Lower leg skin (tissue), 4 donors: Measurements from ENCODE around the gene KISS1. TPM values are rescaled to one million over a fixed set of nuclear protein-coding genes. Genes with fewer than 3 reads are reported as not detected.
"Not testable (repeated sequence)": the region's sequence is repeated elsewhere in the genome, so short reads cannot be mapped to it uniquely, and the experiment has no call there.

Experiments
- DNase-seq, 2 donors: peaks; one replicate each; pipeline ENCODE4 v3.0.0-alpha.2; 2019; ENCODE audit warnings: low spot score in 2 of 2
- H3K4me3 ChIP-seq: fragments of 200-600 bp; sonication (generic); 2 replicates; pipeline ENCODE4 v1.5.1; 2017; ENCODE audit warnings: mild to moderate bottlenecking, low read depth; ENCODE audit not compliant: poor library complexity, severe bottlenecking
- POLR2A ChIP-seq, 2 donors: fragments of 450-650 bp; IDR thresholded peaks; one replicate each; pipeline ENCODE4 v1.6.1; 2016 to 2017; ENCODE audit warnings: antibody characterized with exemption in 2 of 2, mild to moderate bottlenecking in 1 of 2, moderate library complexity in 1 of 2
- WGBS, 2 donors: methylation state at CpG; one replicate each; pipeline ENCODE4 v1.1.5; 2018; 5-methylcytosine and 5-hydroxymethylcytosine counted together
- intact Hi-C: fragments of 100-400 bp; cut with DNase I; formaldehyde crosslinking; loops from one replicate; pipeline ENCODE4 v1.15.0; 2023; ENCODE audit warnings: low total_unique reads
- total RNA-seq, 4 donors: library from RNA; depleted of rRNA; stranded (reverse); fragments of >200 nt; gene quantifications; one replicate each; pipeline ENCODE4 v1.1.0, GENCODE V29; 2016
- TF ChIP-seq, protein P1 (sequence below), 3 donors: fragments of 450-650 bp; IDR thresholded peaks; one replicate each; pipeline ENCODE4 v1.5.1; 2016; ENCODE audit warnings: antibody characterized with exemption in 3 of 3, mild to moderate bottlenecking in 3 of 3, moderate library complexity in 2 of 3

The KISS1 gene, protein sequence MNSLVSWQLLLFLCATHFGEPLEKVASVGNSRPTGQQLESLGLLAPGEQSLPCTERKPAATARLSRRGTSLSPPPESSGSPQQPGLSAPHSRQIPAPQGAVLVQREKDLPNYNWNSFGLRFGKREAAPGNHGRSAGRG
- total RNA-seq = not detected

DNA sequence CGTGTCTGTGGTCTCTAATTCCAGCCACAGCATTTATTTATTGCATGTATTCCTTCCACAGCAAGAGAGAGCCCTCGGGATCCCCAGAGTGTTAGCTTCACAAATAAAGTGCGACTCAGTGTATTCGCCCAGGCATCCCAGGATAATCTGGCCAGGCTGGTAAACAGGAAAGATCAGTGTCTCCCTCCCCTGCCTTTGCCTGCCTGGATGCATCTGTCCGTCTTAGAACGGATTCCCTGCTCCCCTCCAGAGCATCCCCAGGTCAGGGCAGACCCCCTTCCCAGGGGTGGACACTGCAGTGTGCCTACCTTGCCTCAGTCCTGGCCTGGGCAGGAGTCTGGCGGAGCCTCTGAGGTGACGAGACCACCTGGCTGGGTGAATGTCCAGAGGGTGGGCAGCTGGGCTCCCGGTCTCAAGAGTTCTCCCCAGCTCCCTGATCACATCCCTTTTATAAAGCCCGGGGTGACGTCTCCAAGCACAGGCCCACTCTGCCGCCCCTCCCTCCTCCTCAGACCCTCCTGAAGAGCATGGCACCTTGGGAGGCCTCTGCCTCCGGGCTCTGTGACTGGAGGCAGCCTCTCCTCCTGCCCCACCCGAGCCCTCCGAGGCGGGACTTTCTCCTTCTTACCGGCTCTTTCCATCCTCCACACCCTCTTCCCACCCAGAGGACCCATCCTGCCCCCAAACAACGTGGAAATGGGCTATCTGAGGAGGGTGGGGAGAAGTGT is at the start of gene KISS1:
Gene KISS1 (minus strand): TSS at position 424 of the 728 bp plus-strand sequence. CDS start 3,615 bp downstream, outside the sequence.
- WGBS, 2 donors = 53 to 57% methylated on average over 17 to 18 of the region's 18 CpGs
- H3K4me3 ChIP-seq = no peak within 1 kb of the TSS
- peak in 1 of 2 donors; percentile 70 for DNase-seq
- TF ChIP-seq, protein P1, sequence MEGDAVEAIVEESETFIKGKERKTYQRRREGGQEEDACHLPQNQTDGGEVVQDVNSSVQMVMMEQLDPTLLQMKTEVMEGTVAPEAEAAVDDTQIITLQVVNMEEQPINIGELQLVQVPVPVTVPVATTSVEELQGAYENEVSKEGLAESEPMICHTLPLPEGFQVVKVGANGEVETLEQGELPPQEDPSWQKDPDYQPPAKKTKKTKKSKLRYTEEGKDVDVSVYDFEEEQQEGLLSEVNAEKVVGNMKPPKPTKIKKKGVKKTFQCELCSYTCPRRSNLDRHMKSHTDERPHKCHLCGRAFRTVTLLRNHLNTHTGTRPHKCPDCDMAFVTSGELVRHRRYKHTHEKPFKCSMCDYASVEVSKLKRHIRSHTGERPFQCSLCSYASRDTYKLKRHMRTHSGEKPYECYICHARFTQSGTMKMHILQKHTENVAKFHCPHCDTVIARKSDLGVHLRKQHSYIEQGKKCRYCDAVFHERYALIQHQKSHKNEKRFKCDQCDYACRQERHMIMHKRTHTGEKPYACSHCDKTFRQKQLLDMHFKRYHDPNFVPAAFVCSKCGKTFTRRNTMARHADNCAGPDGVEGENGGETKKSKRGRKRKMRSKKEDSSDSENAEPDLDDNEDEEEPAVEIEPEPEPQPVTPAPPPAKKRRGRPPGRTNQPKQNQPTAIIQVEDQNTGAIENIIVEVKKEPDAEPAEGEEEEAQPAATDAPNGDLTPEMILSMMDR (IDR thresholded peaks at IDR 0.05) = no peak
- TF ChIP-seq POLR2A (IDR thresholded peaks at IDR 0.05) = no peak
- intact Hi-C loops = no loop called here

DNA sequence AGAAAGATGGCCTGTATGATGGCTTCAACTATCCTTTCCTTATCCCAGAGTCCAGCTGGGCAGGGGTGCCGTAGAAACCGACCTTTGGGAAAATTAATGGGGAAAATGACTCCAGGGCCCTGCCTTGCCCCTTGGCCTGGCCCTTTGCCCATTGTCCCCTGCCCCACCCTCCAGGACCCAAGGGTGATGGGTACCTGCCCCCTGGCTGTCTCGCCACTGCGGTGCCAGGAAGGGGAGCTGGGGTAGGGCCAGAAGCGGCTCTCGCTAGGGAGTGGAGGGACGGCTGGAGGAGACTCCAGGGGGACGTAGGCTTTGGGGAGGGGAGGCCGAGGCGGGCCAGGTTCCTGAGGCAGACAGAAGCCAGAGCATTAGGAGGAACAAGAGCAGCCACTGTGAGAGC is 46.6 kb upstream of the KISS1 start:
- 94 to 95% methylated on average over 10 of the region's 10 CpGs for WGBS, 2 donors
- intact Hi-C loops = no loop called here
- H3K4me3 ChIP-seq = no peak overlapping the region
- no peak for TF ChIP-seq POLR2A (IDR thresholded peaks at IDR 0.05)
- TF ChIP-seq, protein P1 (IDR thresholded peaks at IDR 0.05) = no peak
- DNase-seq = no peak

DNA sequence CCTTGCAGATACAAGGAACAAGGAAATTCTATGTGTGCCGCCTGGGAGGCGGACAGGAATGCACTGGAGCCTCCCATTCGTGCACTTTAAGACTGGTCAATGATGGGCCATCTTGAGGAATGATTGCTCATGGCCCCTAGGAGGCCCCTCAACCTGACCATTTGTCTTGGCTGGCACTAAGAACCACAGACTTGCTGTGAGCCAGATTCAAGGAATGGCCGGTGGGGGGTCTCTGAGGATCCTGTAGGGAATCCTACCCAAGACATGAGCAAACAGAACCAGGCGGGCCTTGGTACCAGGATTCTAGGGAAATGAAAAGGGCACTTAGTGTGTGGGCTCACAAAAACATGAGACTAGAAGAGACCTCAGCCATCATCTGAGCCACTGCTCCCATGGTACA is 45.6 kb upstream of the KISS1 start:
- no peak overlapping the region for H3K4me3 ChIP-seq
- TF ChIP-seq, protein P1 (IDR thresholded peaks at IDR 0.05) = no peak
- no peak for TF ChIP-seq POLR2A (IDR thresholded peaks at IDR 0.05)
- 94 to 95% methylated on average over 5 of the region's 5 CpGs for WGBS, 2 donors
- DNase-seq = no peak
- intact Hi-C loops = no loop called here

DNA sequence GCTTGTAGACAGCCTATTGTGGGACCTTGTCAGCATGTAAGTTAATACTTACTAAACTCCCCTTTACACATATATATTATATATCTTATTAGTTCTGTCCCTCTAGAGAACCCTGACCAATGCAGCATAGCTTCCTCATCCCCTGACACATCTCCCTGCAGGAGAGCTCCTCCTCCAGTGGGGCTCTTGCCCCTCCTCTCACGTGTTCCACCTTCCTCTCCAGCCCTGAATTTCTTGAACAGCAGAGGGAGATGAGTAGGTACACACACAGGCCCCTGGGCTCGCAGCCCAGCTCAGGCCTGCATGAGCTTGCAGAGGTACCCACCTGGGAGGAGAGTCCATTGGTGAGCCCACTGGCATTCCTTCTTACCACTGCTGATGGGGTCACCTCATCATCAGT is 44.8 kb upstream of the KISS1 start:
- no peak for TF ChIP-seq POLR2A (IDR thresholded peaks at IDR 0.05)
- TF ChIP-seq, protein P1 (IDR thresholded peaks at IDR 0.05) = no peak
- no peak for DNase-seq
- 48 to 49% methylated on average over 2 of the region's 2 CpGs for WGBS, 2 donors
- no peak overlapping the region for H3K4me3 ChIP-seq
- intact Hi-C loops = no loop called here

DNA sequence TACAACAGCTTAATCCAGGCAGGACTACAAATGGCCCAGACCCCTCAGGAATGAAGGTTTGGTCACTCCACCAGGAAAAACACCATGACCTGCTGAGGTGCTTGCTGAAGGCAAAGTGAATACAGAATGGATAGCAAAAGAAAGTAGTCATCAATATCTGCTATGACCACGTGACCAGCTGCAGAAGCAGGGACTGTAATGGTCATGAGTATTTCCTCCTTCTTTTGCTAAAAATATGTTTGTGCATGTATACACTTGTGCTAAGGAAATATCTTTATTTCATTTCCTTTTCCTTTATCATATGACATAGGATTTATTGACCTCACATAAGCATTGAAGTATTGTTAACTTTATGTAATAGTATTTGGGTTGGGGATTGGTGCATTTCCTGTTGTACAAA is 43.9 kb upstream of the KISS1 start:
- TF ChIP-seq, protein P1 (IDR thresholded peaks at IDR 0.05) = no peak
- no peak for TF ChIP-seq POLR2A (IDR thresholded peaks at IDR 0.05)
- 79 to 83% methylated on average over 1 of the region's 1 CpG for WGBS, 2 donors
- DNase-seq = no peak
- no peak overlapping the region for H3K4me3 ChIP-seq
- intact Hi-C loops = no loop called here

DNA sequence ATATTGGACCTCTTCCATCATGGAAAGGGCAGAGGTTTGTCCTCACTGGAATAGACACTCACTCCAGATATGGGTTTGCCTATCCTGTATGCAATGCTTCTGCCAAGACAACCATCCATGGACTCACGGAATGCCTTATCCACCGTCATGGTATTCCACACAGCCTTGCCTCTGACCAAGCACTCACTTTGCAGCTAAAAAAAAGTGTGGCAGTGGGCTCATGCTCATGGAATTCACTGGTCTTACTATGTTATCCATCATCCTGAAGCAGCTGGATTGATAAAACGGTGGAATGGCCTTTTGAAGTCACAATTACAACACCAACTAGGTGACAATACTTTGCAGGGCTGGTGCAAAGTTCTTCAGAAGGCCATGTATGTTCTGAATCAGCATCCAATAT is 43.1 kb upstream of the KISS1 start:
- WGBS, 2 donors = 88 to 90% methylated on average over 3 of the region's 3 CpGs

DNA sequence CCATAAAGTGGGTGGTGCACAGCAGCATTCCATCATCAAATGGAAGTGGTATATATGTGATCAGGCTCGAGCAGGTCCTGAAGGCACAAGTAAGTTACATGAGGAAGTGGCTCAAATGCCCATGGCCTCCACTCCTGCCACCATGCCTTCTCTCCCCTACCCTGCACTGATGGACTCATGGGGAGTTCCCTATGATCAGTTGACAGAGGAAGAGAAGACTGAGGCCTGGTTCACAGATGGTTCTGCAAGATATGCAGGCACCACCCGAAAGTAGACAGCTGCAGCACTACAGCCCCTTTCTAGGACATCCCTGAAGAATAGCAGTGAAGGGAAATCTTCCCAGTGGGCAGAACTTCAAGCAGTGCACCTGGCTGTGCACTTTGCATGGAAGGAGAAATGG is 42.2 kb upstream of the KISS1 start:
- DNase-seq, H3K4me3 ChIP-seq, intact Hi-C loops: not testable (repeated sequence)
- 89 to 94% methylated on average over 2 of the region's 2 CpGs for WGBS, 2 donors

More for the DNA sequence above, 43.1 kb upstream of the KISS1 start:
- H3K4me3 ChIP-seq, DNase-seq, intact Hi-C loops: not testable (repeated sequence)

DNA sequence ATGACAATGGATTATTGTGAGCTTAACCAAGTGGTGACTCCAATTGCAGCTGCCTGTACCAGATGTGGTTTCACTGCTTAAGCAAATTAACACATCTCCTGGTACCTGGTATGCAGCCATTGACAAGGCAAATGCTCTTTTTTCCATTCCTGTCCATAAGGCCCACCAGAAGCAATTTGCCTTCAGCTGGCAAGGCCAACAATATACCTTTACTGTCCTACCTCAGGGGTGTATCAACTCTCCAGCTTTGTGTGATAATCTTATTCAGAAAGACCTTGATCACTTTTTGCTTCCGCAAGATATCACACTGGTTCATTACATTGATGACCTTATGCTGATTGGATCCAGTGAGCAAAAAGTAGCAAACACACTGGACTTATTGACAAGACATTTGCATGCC is 41.2 kb upstream of the KISS1 start:
- H3K4me3 ChIP-seq, DNase-seq, intact Hi-C loops: not testable (repeated sequence)
- WGBS, 2 donors = 94 to 100% methylated on average over 1 of the region's 1 CpG
